Subcutaneous preadipocyte (primary cell): ENCODE data around the gene CGAS. TPM values are rescaled to one million over a fixed set of nuclear protein-coding genes. Genes with fewer than 3 reads are reported as not detected.

Experiments
- small RNA-seq: library from RNA; depleted of rRNA; stranded (forward); fragments of <200 nt; gene quantifications from one replicate; pipeline ENCODE3, GENCODE V24; 2012
- total RNA-seq: library from RNA; depleted of rRNA; stranded (reverse); fragments of >200 nt; gene quantifications from 2 replicates; pipeline ENCODE4 v1.2.3, GENCODE V29; 2012

Gene CGAS
- 3.3 and 10.9 TPM in 2 replicates for total RNA-seq

GRCh38 chr6:73452107-73452461 lies at the start of gene CGAS:
CGAS (minus strand) TSS chr6:73452297; CDS start chr6:73452181, 116 bp downstream.

GRCh38 chr6:73461537-73462350 lies 9.6 kb upstream of the CGAS start, which contains the start of gene MTO1:
MTO1 (plus strand) TSS chr6:73461737; CDS start chr6:73461855, 118 bp downstream.

GRCh38 chr6:73394577-73395354 lies 57.3 kb downstream of the CGAS start, which contains the start of gene DDX43:
DDX43 (plus strand) TSS chr6:73394828; CDS start chr6:73394906, 78 bp downstream.

Small RNA genes within 50 kb of the gene (small RNA-seq; reads per million reads assigned to genes)
- gene RN7SL827P: not detected
- not detected for gene RNU6-975P

Other genes with a start within 250 kb of the CGAS start
- not detected in 2 replicates for gene KHDC1L, start 226.8 kb downstream of the CGAS start, total RNA-seq
- gene KHDC1, start 189.1 kb downstream of the CGAS start, total RNA-seq: 2.5 and 2.6 TPM in 2 replicates
- gene DPPA5, start 98.0 kb downstream of the CGAS start, total RNA-seq: not detected in 2 replicates
- gene KHDC3L, start 89.6 kb downstream of the CGAS start, total RNA-seq: not detected in 2 replicates
- gene OOEP, start 82.4 kb downstream of the CGAS start, total RNA-seq: not detected in 2 replicates
- gene DDX43, start 57.5 kb downstream of the CGAS start, total RNA-seq: 0.39 and 0.73 TPM in 2 replicates
- gene MTO1, start 9.4 kb upstream of the CGAS start, total RNA-seq: 32.0 and 38.3 TPM in 2 replicates
- gene EEF1A1, start 68.7 kb upstream of the CGAS start, total RNA-seq: 15,360 and 18,533 TPM in 2 replicates
- 29.0 and 31.9 TPM in 2 replicates for gene SLC17A5, start 201.7 kb upstream of the CGAS start, total RNA-seq
- gene CD109, start 243.9 kb upstream of the CGAS start, total RNA-seq: 79.4 and 100 TPM in 2 replicates